Measurements from ENCODE around the gene DNAJB11. TPM values are rescaled to one million over a fixed set of nuclear protein-coding genes. Genes with fewer than 3 reads are reported as not detected.
"Not testable (repeated sequence)": the region's sequence is repeated elsewhere in the genome, so short reads cannot be mapped to it uniquely, and the experiment has no call there.

Gene DNAJB11
- 24.0 TPM for total RNA-seq

GRCh38 chr3:186570096-186570940 is at the start of gene DNAJB11:
DNAJB11 (plus strand) TSS chr3:186570720; CDS start chr3:186570898, 178 bp downstream.
- peak; percentile 95 for ATAC-seq

GRCh38 chr3:186520957-186521842 is 49.3 kb upstream of the DNAJB11 start:
- ATAC-seq = no peak

- ATAC-seq = no peak
Measured at GRCh38 chr3:186523022-186523421, 47.5 kb upstream of the DNAJB11 start.

- ATAC-seq = no peak
Measured at GRCh38 chr3:186523434-186523833, 47.1 kb upstream of the DNAJB11 start.

GRCh38 chr3:186524616-186525015 is 45.9 kb upstream of the DNAJB11 start:
- ATAC-seq = no peak

- ATAC-seq = no peak
Measured at GRCh38 chr3:186525369-186526255, 44.9 kb upstream of the DNAJB11 start.

- ATAC-seq = peak; percentile 24
Measured at GRCh38 chr3:186526256-186526606, 44.3 kb upstream of the DNAJB11 start.

- ATAC-seq = no peak
Measured at GRCh38 chr3:186529201-186529999, 41.1 kb upstream of the DNAJB11 start.

- no peak for ATAC-seq
Measured at GRCh38 chr3:186530415-186530814, 40.1 kb upstream of the DNAJB11 start.

GRCh38 chr3:186531694-186532093 is 38.8 kb upstream of the DNAJB11 start:
- ATAC-seq = not testable (repeated sequence)

- ATAC-seq = peak; percentile 51
Measured at GRCh38 chr3:186532598-186533072, 37.9 kb upstream of the DNAJB11 start.

- peak; percentile 76 for ATAC-seq
Measured at GRCh38 chr3:186534113-186534669, 36.3 kb upstream of the DNAJB11 start.

GRCh38 chr3:186536883-186537844 is 33.4 kb upstream of the DNAJB11 start:
- ATAC-seq = no peak

- no peak for ATAC-seq
Measured at GRCh38 chr3:186538779-186539178, 31.7 kb upstream of the DNAJB11 start.

- peak; percentile 86 for ATAC-seq
Measured at GRCh38 chr3:186540221-186540834, 30.2 kb upstream of the DNAJB11 start.

- ATAC-seq = no peak
Measured at GRCh38 chr3:186540835-186541226, 29.7 kb upstream of the DNAJB11 start.

- peak; percentile 18 for ATAC-seq
Measured at GRCh38 chr3:186544281-186544680, 26.2 kb upstream of the DNAJB11 start, which contains the start of gene CRYGS. CRYGS (minus strand) TSS chr3:186544380; CDS start chr3:186544326, 54 bp downstream.

- ATAC-seq = no peak
Measured at GRCh38 chr3:186549497-186549896, 21.0 kb upstream of the DNAJB11 start.

GRCh38 chr3:186551387-186551786 is 19.1 kb upstream of the DNAJB11 start:
- ATAC-seq = no peak

Measured in esophagus mucosa (tissue), 1 donor.